HepG2 (cell line): Measurements from ENCODE around the gene P2RX5. TPM values are rescaled to one million over a fixed set of nuclear protein-coding genes. Genes with fewer than 3 reads are reported as not detected.

Experiments
- FOXK2 ChIP-seq: fragments of 450-650 bp; IDR thresholded peaks from 2 replicates; pipeline ENCODE4 v1.6.1; 2016
- MIER2 ChIP-seq: IDR thresholded peaks from 2 replicates; pipeline ENCODE4 v1.6.1; 2016; ENCODE audit warnings: missing biosample characterization, missing genetic modification reagents
- MXD4 ChIP-seq: IDR thresholded peaks from 2 replicates; pipeline ENCODE4 v1.6.1; 2016; ENCODE audit warnings: mild to moderate bottlenecking, missing biosample characterization, missing genetic modification reagents
- MYC ChIP-seq: sonication (generic); formaldehyde crosslinking; IDR thresholded peaks from 2 replicates; pipeline ENCODE4 v1.9.0; 2021; ENCODE audit warnings: missing genetic modification reagents, borderline replicate concordance
- POLR2A ChIP-seq, 2 experiments: IDR thresholded peaks; 2 replicates each; pipeline ENCODE4 v1.6.1; 2011; ENCODE audit warnings: low read depth in 2 of 2, low read length in 2 of 2, mild to moderate bottlenecking in 1 of 2, moderate library complexity in 1 of 2; ENCODE audit not compliant: insufficient read depth in 1 of 2
- SAP130 ChIP-seq: IDR thresholded peaks from 2 replicates; pipeline ENCODE4 v1.6.1; 2016; ENCODE audit warnings: low read depth
- SRY ChIP-seq: sonication (generic); formaldehyde crosslinking; IDR thresholded peaks from 2 replicates; pipeline ENCODE4 v1.8.0; 2022; ENCODE audit warnings: mild to moderate bottlenecking, missing genetic modification reagents
- ZFY ChIP-seq: sonication (generic); formaldehyde crosslinking; IDR thresholded peaks from 2 replicates; pipeline ENCODE4 v1.4.0; 2020; ENCODE audit warnings: missing genetic modification reagents
- ZNF33B ChIP-seq: sonication (generic); formaldehyde crosslinking; IDR thresholded peaks from 2 replicates; pipeline ENCODE4 v1.5.1; 2020; ENCODE audit warnings: mild to moderate bottlenecking, missing genetic modification reagents
- ZNF598 ChIP-seq: sonication (generic); formaldehyde crosslinking; IDR thresholded peaks from 2 replicates; pipeline ENCODE4 v1.5.1; 2020; ENCODE audit warnings: mild to moderate bottlenecking, missing genetic modification reagents, borderline replicate concordance
- polyA plus RNA-seq, 8 experiments: library from polyadenylated mRNA; depleted of rRNA in 3 of 8; stranded (reverse) in 7 of 8; unstranded in 1 of 8; fragments of >200 nt; fragmentation: Illumina TruSeq in 4 of 8; extraction: Trizol in 4 of 8; gene quantifications; 2 replicates each; pipeline versions ENCODE4 v1.2.1 to v1.2.3, GENCODE V29; 2011 to 2016; ENCODE audit warnings: low read depth in 4 of 8, missing spikeins in 1 of 8, mixed read lengths in 1 of 8; ENCODE audit not compliant: insufficient read depth in 1 of 8
- total RNA-seq, 5 experiments: library from RNA; depleted of rRNA; stranded (reverse); fragments of >200 nt; fragmentation: Illumina TruSeq; extraction: Trizol; gene quantifications; 2 replicates each; pipeline ENCODE4 v1.2.3, GENCODE V29; 2016; ENCODE audit warnings: low read depth in 1 of 5
- TF ChIP-seq, protein P1 (sequence below): IDR thresholded peaks from 2 replicates; pipeline ENCODE4 v1.6.1; 2016; ENCODE audit warnings: missing compliant biosample characterization, missing genetic modification reagents, borderline replicate concordance
- TF ChIP-seq, protein P2 (sequence below): sonication (generic); formaldehyde crosslinking; IDR thresholded peaks from 2 replicates; pipeline ENCODE4 v1.4.0; 2020; ENCODE audit warnings: missing genetic modification reagents
- TF ChIP-seq, protein P3 (sequence below): sonication (generic); formaldehyde crosslinking; IDR thresholded peaks from 2 replicates; pipeline ENCODE4 v1.8.1; 2023; ENCODE audit warnings: mild to moderate bottlenecking, moderate library complexity, missing genetic modification reagents
- TF ChIP-seq, protein P4 (sequence below): sonication (generic); formaldehyde crosslinking; IDR thresholded peaks from 2 replicates; pipeline ENCODE4 v1.5.1; 2020; ENCODE audit warnings: missing genetic modification reagents, mild to moderate bottlenecking, borderline replicate concordance
- TF ChIP-seq, protein P5 (sequence below): sonication (generic); formaldehyde crosslinking; IDR thresholded peaks from 2 replicates; pipeline ENCODE4 v1.5.1; 2020; ENCODE audit warnings: mild to moderate bottlenecking, missing genetic modification reagents, moderate library complexity
- TF ChIP-seq, protein P6 (sequence below): sonication (generic); formaldehyde crosslinking; IDR thresholded peaks from 2 replicates; pipeline ENCODE4 v1.9.0; 2022; ENCODE audit warnings: low read depth, missing genetic modification reagents

Gene P2RX5
- total and polyA plus RNA-seq, 2 of the 13 experiments (the other 11 are each of a cell fraction or from before 2014, with no cell fraction given), result 0.95 to 1.7 TPM

DNA sequence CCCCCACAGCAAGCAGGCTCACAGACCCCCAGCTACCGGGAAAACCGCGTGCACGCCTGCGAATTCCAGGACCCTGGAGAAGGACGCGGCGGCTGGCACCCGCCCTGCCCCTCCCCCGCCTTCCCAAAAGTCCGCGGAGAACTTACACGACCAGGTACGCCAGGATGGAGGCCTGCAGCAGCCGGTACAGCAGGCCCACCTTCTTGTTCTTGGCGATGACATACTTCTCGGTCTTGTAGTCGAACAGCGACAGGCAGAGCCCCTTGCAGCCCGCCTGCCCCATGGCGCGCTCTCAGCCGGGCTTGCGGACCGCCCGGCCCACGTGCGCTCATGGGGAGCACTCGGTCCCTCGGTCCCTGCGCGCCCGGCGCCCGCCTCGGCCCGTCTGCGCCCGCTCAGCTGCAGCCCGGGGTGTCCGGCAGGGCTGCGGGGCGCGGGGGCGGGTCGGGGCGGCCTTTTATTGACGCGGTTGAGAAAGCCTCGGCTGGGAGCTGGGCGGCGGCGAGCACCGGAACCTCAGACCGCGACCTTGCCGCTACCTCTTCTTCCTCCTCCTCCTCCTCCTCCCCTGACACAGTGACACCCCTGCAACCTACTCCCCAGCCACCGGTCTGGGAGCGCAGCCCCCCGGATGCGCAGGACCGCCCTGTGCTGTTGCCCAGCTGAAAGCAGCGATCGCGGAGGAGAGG, at the start of gene P2RX5 (continued):
- TF ChIP-seq, protein P1, sequence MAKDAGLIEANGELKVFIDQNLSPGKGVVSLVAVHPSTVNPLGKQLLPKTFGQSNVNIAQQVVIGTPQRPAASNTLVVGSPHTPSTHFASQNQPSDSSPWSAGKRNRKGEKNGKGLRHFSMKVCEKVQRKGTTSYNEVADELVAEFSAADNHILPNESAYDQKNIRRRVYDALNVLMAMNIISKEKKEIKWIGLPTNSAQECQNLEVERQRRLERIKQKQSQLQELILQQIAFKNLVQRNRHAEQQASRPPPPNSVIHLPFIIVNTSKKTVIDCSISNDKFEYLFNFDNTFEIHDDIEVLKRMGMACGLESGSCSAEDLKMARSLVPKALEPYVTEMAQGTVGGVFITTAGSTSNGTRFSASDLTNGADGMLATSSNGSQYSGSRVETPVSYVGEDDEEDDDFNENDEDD (CRISPR knock-in tag), result peak; percentile 40; the same call in 1 of the 2 replicates
- TF ChIP-seq, protein P2, sequence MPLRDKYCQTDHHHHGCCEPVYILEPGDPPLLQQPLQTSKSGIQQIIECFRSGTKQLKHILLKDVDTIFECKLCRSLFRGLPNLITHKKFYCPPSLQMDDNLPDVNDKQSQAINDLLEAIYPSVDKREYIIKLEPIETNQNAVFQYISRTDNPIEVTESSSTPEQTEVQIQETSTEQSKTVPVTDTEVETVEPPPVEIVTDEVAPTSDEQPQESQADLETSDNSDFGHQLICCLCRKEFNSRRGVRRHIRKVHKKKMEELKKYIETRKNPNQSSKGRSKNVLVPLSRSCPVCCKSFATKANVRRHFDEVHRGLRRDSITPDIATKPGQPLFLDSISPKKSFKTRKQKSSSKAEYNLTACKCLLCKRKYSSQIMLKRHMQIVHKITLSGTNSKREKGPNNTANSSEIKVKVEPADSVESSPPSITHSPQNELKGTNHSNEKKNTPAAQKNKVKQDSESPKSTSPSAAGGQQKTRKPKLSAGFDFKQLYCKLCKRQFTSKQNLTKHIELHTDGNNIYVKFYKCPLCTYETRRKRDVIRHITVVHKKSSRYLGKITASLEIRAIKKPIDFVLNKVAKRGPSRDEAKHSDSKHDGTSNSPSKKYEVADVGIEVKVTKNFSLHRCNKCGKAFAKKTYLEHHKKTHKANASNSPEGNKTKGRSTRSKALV (CRISPR knock-in tag), result peak; percentile 89; the same call in 1 of the 2 replicates
- no peak for TF ChIP-seq ZNF598 (CRISPR knock-in tag)
- TF ChIP-seq MYC (CRISPR knock-in tag), result peak; percentile 48; the same call in 1 of the 2 replicates
- peak; percentile 10; the same call in 1 of the 2 replicates for TF ChIP-seq MXD4 (CRISPR knock-in tag)
- TF ChIP-seq, protein P3, sequence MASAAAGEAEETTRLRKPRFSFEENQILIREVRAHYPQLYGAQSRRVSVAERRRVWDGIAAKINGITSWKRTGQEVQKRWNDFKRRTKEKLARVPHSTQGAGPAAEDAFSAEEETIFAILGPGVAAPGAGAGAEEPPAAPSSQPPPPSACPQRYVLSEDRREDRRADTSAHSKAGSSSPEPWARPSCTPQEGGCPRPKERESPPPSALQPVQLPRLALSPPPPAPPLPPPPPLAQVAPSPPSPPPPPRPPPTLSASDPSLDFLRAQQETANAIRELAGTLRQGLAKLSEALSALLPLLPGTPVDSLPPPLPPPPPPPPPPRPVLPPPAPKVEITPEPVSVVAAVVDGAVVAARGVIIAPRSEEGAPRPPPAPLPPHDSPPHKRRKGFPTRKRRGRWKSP (CRISPR knock-in tag), result no peak
- TF ChIP-seq MIER2 (CRISPR knock-in tag), result peak; percentile 55; the same call in 1 of the 2 replicates
- TF ChIP-seq, protein P4, sequence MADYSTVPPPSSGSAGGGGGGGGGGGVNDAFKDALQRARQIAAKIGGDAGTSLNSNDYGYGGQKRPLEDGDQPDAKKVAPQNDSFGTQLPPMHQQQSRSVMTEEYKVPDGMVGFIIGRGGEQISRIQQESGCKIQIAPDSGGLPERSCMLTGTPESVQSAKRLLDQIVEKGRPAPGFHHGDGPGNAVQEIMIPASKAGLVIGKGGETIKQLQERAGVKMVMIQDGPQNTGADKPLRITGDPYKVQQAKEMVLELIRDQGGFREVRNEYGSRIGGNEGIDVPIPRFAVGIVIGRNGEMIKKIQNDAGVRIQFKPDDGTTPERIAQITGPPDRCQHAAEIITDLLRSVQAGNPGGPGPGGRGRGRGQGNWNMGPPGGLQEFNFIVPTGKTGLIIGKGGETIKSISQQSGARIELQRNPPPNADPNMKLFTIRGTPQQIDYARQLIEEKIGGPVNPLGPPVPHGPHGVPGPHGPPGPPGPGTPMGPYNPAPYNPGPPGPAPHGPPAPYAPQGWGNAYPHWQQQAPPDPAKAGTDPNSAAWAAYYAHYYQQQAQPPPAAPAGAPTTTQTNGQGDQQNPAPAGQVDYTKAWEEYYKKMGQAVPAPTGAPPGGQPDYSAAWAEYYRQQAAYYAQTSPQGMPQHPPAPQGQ (CRISPR knock-in tag), result no peak
- TF ChIP-seq ZFY, result peak; percentile 49; the same call in 1 of the 2 replicates
- 0 out of 2 replicates have a peak, but pooled peaks have one; percentile 32 for TF ChIP-seq SRY
- 0 out of 2 replicates have a peak, but pooled peaks have one; percentile 19 for TF ChIP-seq SAP130 (CRISPR knock-in tag)
- no peak for TF ChIP-seq ZNF33B
- TF ChIP-seq FOXK2, result no peak
- TF ChIP-seq, protein P5, sequence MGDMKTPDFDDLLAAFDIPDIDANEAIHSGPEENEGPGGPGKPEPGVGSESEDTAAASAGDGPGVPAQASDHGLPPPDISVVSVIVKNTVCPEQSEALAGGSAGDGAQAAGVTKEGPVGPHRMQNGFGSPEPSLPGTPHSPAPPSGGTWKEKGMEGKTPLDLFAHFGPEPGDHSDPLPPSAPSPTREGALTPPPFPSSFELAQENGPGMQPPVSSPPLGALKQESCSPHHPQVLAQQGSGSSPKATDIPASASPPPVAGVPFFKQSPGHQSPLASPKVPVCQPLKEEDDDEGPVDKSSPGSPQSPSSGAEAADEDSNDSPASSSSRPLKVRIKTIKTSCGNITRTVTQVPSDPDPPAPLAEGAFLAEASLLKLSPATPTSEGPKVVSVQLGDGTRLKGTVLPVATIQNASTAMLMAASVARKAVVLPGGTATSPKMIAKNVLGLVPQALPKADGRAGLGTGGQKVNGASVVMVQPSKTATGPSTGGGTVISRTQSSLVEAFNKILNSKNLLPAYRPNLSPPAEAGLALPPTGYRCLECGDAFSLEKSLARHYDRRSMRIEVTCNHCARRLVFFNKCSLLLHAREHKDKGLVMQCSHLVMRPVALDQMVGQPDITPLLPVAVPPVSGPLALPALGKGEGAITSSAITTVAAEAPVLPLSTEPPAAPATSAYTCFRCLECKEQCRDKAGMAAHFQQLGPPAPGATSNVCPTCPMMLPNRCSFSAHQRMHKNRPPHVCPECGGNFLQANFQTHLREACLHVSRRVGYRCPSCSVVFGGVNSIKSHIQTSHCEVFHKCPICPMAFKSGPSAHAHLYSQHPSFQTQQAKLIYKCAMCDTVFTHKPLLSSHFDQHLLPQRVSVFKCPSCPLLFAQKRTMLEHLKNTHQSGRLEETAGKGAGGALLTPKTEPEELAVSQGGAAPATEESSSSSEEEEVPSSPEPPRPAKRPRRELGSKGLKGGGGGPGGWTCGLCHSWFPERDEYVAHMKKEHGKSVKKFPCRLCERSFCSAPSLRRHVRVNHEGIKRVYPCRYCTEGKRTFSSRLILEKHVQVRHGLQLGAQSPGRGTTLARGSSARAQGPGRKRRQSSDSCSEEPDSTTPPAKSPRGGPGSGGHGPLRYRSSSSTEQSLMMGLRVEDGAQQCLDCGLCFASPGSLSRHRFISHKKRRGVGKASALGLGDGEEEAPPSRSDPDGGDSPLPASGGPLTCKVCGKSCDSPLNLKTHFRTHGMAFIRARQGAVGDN (CRISPR knock-in tag), result peak; percentile 58
- no peak for TF ChIP-seq POLR2A (IDR thresholded peaks at IDR 0.05; ENCODE audit: insufficient read depth in 1 of 2, low read depth in 2 of 2, low read length in 2 of 2)
- TF ChIP-seq, protein P6, sequence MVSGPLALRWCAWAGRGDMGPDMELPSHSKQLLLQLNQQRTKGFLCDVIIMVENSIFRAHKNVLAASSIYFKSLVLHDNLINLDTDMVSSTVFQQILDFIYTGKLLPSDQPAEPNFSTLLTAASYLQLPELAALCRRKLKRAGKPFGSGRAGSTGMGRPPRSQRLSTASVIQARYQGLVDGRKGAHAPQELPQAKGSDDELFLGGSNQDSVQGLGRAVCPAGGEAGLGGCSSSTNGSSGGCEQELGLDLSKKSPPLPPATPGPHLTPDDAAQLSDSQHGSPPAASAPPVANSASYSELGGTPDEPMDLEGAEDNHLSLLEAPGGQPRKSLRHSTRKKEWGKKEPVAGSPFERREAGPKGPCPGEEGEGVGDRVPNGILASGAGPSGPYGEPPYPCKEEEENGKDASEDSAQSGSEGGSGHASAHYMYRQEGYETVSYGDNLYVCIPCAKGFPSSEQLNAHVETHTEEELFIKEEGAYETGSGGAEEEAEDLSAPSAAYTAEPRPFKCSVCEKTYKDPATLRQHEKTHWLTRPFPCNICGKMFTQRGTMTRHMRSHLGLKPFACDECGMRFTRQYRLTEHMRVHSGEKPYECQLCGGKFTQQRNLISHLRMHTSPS, result 0 out of 2 replicates have a peak, but pooled peaks have one; percentile 9
